Neural progenitor cell (in vitro differentiated cells): ENCODE measurements around the gene NR1H4. TPM values are rescaled to one million over a fixed set of nuclear protein-coding genes. Genes with fewer than 3 reads are reported as not detected.
"Not testable (repeated sequence)": the region's sequence is repeated elsewhere in the genome, so short reads cannot be mapped to it uniquely, and the experiment has no call there.

ENCODE experiments used
- DNase-seq: peaks from one replicate; pipeline ENCODE4 v3.0.0-alpha.2; 2016; ENCODE audit warnings: low spot score
- H2AFZ ChIP-seq: fragments of 200-600 bp; sonication (generic); replicated peaks from 2 replicates; pipeline ENCODE4 v1.6.1; 2016; ENCODE audit warnings: antibody characterized with exemption
- H3F3A ChIP-seq: fragments of 200-600 bp; sonication (generic); 2 replicates; pipeline ENCODE4 v1.6.1; 2016; ENCODE audit warnings: antibody characterized with exemption, low read depth
- H3K27ac ChIP-seq: fragments of 200-600 bp; sonication (generic); 2 replicates; pipeline ENCODE4 v1.5.1; 2016; ENCODE audit warnings: mild to moderate bottlenecking
- H3K27me3 ChIP-seq: fragments of 200-600 bp; sonication (generic); 2 replicates; pipeline ENCODE4 v1.6.1; 2016; ENCODE audit warnings: mild to moderate bottlenecking, moderate library complexity
- H3K36me3 ChIP-seq: fragments of 200-600 bp; sonication (generic); 2 replicates; pipeline ENCODE4 v1.5.1; 2016
- H3K4me1 ChIP-seq: fragments of 200-600 bp; sonication (generic); 2 replicates; pipeline ENCODE4 v1.6.1; 2016; ENCODE audit warnings: mixed run types
- H3K4me2 ChIP-seq: fragments of 200-600 bp; sonication (generic); 2 replicates; pipeline ENCODE4 v1.6.1; 2016
- H3K4me3 ChIP-seq: fragments of 200-600 bp; sonication (generic); 2 replicates; pipeline ENCODE4 v1.5.1; 2016
- H3K79me2 ChIP-seq: fragments of 200-600 bp; sonication (generic); 2 replicates; pipeline ENCODE4 v1.6.1; 2016; ENCODE audit warnings: low read depth
- H3K9ac ChIP-seq: fragments of 200-600 bp; sonication (generic); 2 replicates; pipeline ENCODE4 v1.6.1; 2016
- H3K9me3 ChIP-seq: fragments of 200-600 bp; sonication (generic); 2 replicates; pipeline ENCODE4 v1.5.1; 2016; ENCODE audit warnings: low read depth
- H4K20me1 ChIP-seq: fragments of 200-600 bp; sonication (generic); 2 replicates; pipeline ENCODE4 v1.6.1; 2016; ENCODE audit warnings: low read depth
- H3K27ac Mint-ChIP-seq: 3 replicates; pipeline ENCODE4 v1.8.0; 2021; ENCODE audit warnings: mixed read lengths
- H3K27me3 Mint-ChIP-seq: 2 replicates; pipeline ENCODE4 v1.8.0; 2022; ENCODE audit warnings: low read depth, mild to moderate bottlenecking, inconsistent platforms, moderate library complexity, mixed read lengths; ENCODE audit not compliant: insufficient read depth
- H3K36me3 Mint-ChIP-seq: 3 replicates; pipeline ENCODE4 v1.8.0; 2021; ENCODE audit warnings: mixed read lengths
- H3K4me1 Mint-ChIP-seq: 3 replicates; pipeline ENCODE4 v1.8.0; 2021; ENCODE audit warnings: mixed read lengths
- H3K4me3 Mint-ChIP-seq: 3 replicates; pipeline ENCODE4 v1.8.0; 2021; ENCODE audit warnings: mild to moderate bottlenecking, moderate library complexity, mixed read lengths
- H3K9me3 Mint-ChIP-seq: 3 replicates; pipeline ENCODE4 v1.8.0; 2020; ENCODE audit warnings: mixed read lengths
- EZH2 ChIP-seq: fragments of 200-600 bp; sonication (generic); IDR thresholded peaks from 2 replicates; pipeline ENCODE4 v1.6.1; 2017; ENCODE audit warnings: antibody characterized with exemption, mild to moderate bottlenecking, moderate library complexity
- EZH2phosphoT487 ChIP-seq: fragments of 200-600 bp; sonication (generic); IDR thresholded peaks from 2 replicates; pipeline ENCODE4 v1.6.1; 2017; ENCODE audit warnings: antibody characterized with exemption
- total RNA-seq: library from RNA; depleted of rRNA; stranded (reverse); fragments of >200 nt; gene quantifications from 2 replicates; pipeline ENCODE4 v1.2.3, GENCODE V29; 2015; ENCODE audit warnings: low replicate concordance
- TF ChIP-seq, protein P1 (sequence below): fragments of 200-600 bp; sonication (generic); IDR thresholded peaks from 2 replicates; pipeline ENCODE4 v1.5.1; 2017; ENCODE audit warnings: antibody characterized with exemption, mild to moderate bottlenecking

Gene NR1H4
- not detected in 2 replicates for total RNA-seq

GRCh38 chr12:100473716-100474150 is at the start of gene NR1H4:
Gene NR1H4, plus strand, starts transcription at chr12:100473866. Its CDS starts 19,458 bp downstream, at chr12:100493324.
- no peak within 1 kb of the TSS for H3K4me2 ChIP-seq
- H3K9me3 ChIP-seq, result no peaks in the 10 kb centered on the region
- H3K4me3 ChIP-seq, result no peak within 1 kb of the TSS
- H4K20me1 ChIP-seq, result no peaks in the 10 kb centered on the region
- H3K36me3 ChIP-seq, result no peaks in the 10 kb centered on the region
- Mint-ChIP-seq H3K36me3 (no peaks in the 10 kb centered on the region), H3K9me3 (no peaks in the 10 kb centered on the region), H3K27ac (no peak within 1 kb of the TSS), H3K27me3 (no peaks in the 10 kb centered on the region), H3K4me1 (no peaks in the 10 kb centered on the region), H3K4me3 (no peak within 1 kb of the TSS)
- H2AFZ ChIP-seq, result peak within 1 kb of the TSS; percentile 53
- H3K27ac ChIP-seq, result no peak within 1 kb of the TSS
- H3K27me3 ChIP-seq, result no peaks in the 10 kb centered on the region
- peaks cover 6% of the 10 kb centered on the region for H3K4me1 ChIP-seq
- TF ChIP-seq, protein P1, sequence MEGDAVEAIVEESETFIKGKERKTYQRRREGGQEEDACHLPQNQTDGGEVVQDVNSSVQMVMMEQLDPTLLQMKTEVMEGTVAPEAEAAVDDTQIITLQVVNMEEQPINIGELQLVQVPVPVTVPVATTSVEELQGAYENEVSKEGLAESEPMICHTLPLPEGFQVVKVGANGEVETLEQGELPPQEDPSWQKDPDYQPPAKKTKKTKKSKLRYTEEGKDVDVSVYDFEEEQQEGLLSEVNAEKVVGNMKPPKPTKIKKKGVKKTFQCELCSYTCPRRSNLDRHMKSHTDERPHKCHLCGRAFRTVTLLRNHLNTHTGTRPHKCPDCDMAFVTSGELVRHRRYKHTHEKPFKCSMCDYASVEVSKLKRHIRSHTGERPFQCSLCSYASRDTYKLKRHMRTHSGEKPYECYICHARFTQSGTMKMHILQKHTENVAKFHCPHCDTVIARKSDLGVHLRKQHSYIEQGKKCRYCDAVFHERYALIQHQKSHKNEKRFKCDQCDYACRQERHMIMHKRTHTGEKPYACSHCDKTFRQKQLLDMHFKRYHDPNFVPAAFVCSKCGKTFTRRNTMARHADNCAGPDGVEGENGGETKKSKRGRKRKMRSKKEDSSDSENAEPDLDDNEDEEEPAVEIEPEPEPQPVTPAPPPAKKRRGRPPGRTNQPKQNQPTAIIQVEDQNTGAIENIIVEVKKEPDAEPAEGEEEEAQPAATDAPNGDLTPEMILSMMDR, result no peak
- no peak for TF ChIP-seq EZH2phosphoT487
- TF ChIP-seq EZH2, result no peak
- H3F3A ChIP-seq, result peaks cover 7% of the 10 kb centered on the region
- no peak for DNase-seq
- no peak within 1 kb of the TSS for H3K9ac ChIP-seq
- H3K79me2 ChIP-seq, result no peaks in the 10 kb centered on the region

GRCh38 chr12:100426145-100426544 is 47.5 kb upstream of the NR1H4 start:
- TF ChIP-seq EZH2, result no peak
- TF ChIP-seq, protein P1, result no peak
- TF ChIP-seq EZH2phosphoT487, result no peak
- Histone ChIP-seq H3K36me3 (no peaks in the 10 kb centered on the region), H3F3A (no peaks in the 10 kb centered on the region), H3K9me3 (no peaks in the 10 kb centered on the region), H3K79me2 (no peaks in the 10 kb centered on the region), H3K4me1 (no peaks in the 10 kb centered on the region), H3K4me2 (no peak overlapping the region), H3K9ac (no peak overlapping the region), H3K27me3 (no peaks in the 10 kb centered on the region), H2AFZ (no peak overlapping the region), H4K20me1 (no peaks in the 10 kb centered on the region), H3K4me3 (no peak overlapping the region), H3K27ac (no peak overlapping the region)
- Mint-ChIP-seq H3K4me1 (no peaks in the 10 kb centered on the region), H3K9me3 (peaks cover 6% of the 10 kb centered on the region), H3K36me3 (no peaks in the 10 kb centered on the region), H3K27me3 (peaks cover 3% of the 10 kb centered on the region), H3K27ac (no peak overlapping the region), H3K4me3 (no peak overlapping the region)
- DNase-seq, result no peak

GRCh38 chr12:100427078-100427477 is 46.6 kb upstream of the NR1H4 start:
- H3F3A ChIP-seq, result no peaks in the 10 kb centered on the region
- Mint-ChIP-seq H3K9me3 (peaks cover 6% of the 10 kb centered on the region), H3K36me3 (no peaks in the 10 kb centered on the region), H3K4me1 (no peaks in the 10 kb centered on the region), H3K4me3 (no peak overlapping the region), H3K27ac (no peak overlapping the region), H3K27me3 (peaks cover 6% of the 10 kb centered on the region)
- DNase-seq, result no peak
- H4K20me1 ChIP-seq, result no peaks in the 10 kb centered on the region
- no peak overlapping the region for H3K9ac ChIP-seq
- TF ChIP-seq, protein P1, result no peak
- no peak for TF ChIP-seq EZH2phosphoT487
- TF ChIP-seq EZH2, result no peak
- H3K4me2 ChIP-seq, result no peak overlapping the region
- no peaks in the 10 kb centered on the region for H3K79me2 ChIP-seq
- H3K4me1 ChIP-seq, result no peaks in the 10 kb centered on the region
- no peak overlapping the region for H2AFZ ChIP-seq
- H3K4me3 ChIP-seq, result no peak overlapping the region
- no peak overlapping the region for H3K27ac ChIP-seq
- no peaks in the 10 kb centered on the region for H3K27me3 ChIP-seq
- H3K9me3 ChIP-seq, result no peaks in the 10 kb centered on the region
- H3K36me3 ChIP-seq, result no peaks in the 10 kb centered on the region

- not testable (repeated sequence) for H3K27me3 ChIP-seq, H4K20me1 ChIP-seq, H3K4me1 ChIP-seq, H3K9me3 Mint-ChIP-seq, DNase-seq, H3K36me3 ChIP-seq, H3K4me3 Mint-ChIP-seq, H3K4me1 Mint-ChIP-seq, H3K4me2 ChIP-seq, H3K4me3 ChIP-seq, H3K27ac Mint-ChIP-seq, H3K36me3 Mint-ChIP-seq, H3K9ac ChIP-seq, H3F3A ChIP-seq, H2AFZ ChIP-seq, H3K27ac ChIP-seq, H3K9me3 ChIP-seq, H3K27me3 Mint-ChIP-seq, H3K79me2 ChIP-seq
Measured at GRCh38 chr12:100430251-100430650, 43.4 kb upstream of the NR1H4 start.
